CD4-positive, CD25-positive, alpha-beta regulatory T cell (primary cell): ENCODE data around the gene STAT3. TPM values are rescaled to one million over a fixed set of nuclear protein-coding genes. Genes with fewer than 3 reads are reported as not detected.

ENCODE experiments used
- ATAC-seq, 2 donors: fragments of 150-1000 bp; cut with Tn5 transposase; one replicate each; pipeline ENCODE4 v1.10.0; 2021; ENCODE audit warnings: low read depth in 2 of 2, moderate number of reproducible peaks in 2 of 2, moderate library complexity in 1 of 2
- DNase-seq, 3 donors: peaks; one replicate each; pipeline versions ENCODE4 v3.0.0 to v3.0.0-alpha.2; 2012 to 2022; ENCODE audit warnings: mixed read lengths in 1 of 3
- H3K27ac ChIP-seq: one replicate; pipeline ENCODE4 v1.7.0; 2013; ENCODE audit warnings: mild to moderate bottlenecking, low read length; ENCODE audit not compliant: insufficient read depth, poor library complexity, severe bottlenecking
- H3K27me3 ChIP-seq: one replicate; pipeline ENCODE4 v1.7.0; 2013; ENCODE audit warnings: low read length; ENCODE audit not compliant: control insufficient read depth, insufficient read depth
- H3K36me3 ChIP-seq: one replicate; pipeline ENCODE4 v1.7.0; 2013; ENCODE audit warnings: mild to moderate bottlenecking, low read length, moderate library complexity; ENCODE audit not compliant: control insufficient read depth, insufficient read depth
- H3K4me1 ChIP-seq: 2 replicates; pipeline ENCODE4 v1.7.0; 2013; ENCODE audit warnings: mild to moderate bottlenecking, low read length; ENCODE audit not compliant: insufficient read depth, control insufficient read depth, poor library complexity, severe bottlenecking
- H3K4me3 ChIP-seq: one replicate; pipeline ENCODE4 v1.7.0; 2013; ENCODE audit warnings: low read depth, mild to moderate bottlenecking, low read length, moderate library complexity
- H3K9me3 ChIP-seq, 2 experiments: 1 replicate in 1 of 2; 2 replicates in 1 of 2; pipeline ENCODE4 v1.7.0; 2013; ENCODE audit warnings: low read length in 2 of 2, mild to moderate bottlenecking in 1 of 2, moderate library complexity in 1 of 2; ENCODE audit not compliant: control insufficient read depth in 2 of 2
- H3K27ac Mint-ChIP-seq, 3 donors: one replicate each; pipeline ENCODE4 v1.8.0; 2020 to 2022; ENCODE audit warnings: mild to moderate bottlenecking in 3 of 3, mixed read lengths in 3 of 3, moderate library complexity in 2 of 3
- H3K27me3 Mint-ChIP-seq: one replicate; pipeline ENCODE4 v1.8.0; 2022; ENCODE audit warnings: mild to moderate bottlenecking, mixed read lengths
- H3K36me3 Mint-ChIP-seq: one replicate; pipeline ENCODE4 v1.8.0; 2020; ENCODE audit warnings: mixed read lengths
- H3K4me1 Mint-ChIP-seq, 4 donors: one replicate each; pipeline ENCODE4 v1.8.0; 2020 to 2022; ENCODE audit warnings: mixed read lengths in 4 of 4, mild to moderate bottlenecking in 1 of 4
- H3K4me3 Mint-ChIP-seq, 4 donors: one replicate each; pipeline ENCODE4 v1.8.0; 2020 to 2022; ENCODE audit warnings: mild to moderate bottlenecking in 4 of 4, mixed read lengths in 4 of 4, moderate library complexity in 3 of 4
- H3K9me3 Mint-ChIP-seq, 7 donors: one replicate each; pipeline ENCODE4 v1.8.0; 2020 to 2022; ENCODE audit warnings: mixed read lengths in 7 of 7, mild to moderate bottlenecking in 3 of 7, moderate library complexity in 2 of 7
- polyA plus RNA-seq, 4 donors: library from polyadenylated mRNA; unstranded; fragments of 300-500 nt; fragmentation: Illumina TruSeq; gene quantifications; one replicate each; pipeline ENCODE4 v1.2.3, GENCODE V29; 2021
- total RNA-seq: library from RNA; stranded (reverse); gene quantifications from one replicate; pipeline ENCODE4 v1.2.3, GENCODE V29; 2022

The STAT3 gene
- total and polyA plus RNA-seq, 5 donors from 2014 or later, result 100 to 262 (median 122) TPM

DNA sequence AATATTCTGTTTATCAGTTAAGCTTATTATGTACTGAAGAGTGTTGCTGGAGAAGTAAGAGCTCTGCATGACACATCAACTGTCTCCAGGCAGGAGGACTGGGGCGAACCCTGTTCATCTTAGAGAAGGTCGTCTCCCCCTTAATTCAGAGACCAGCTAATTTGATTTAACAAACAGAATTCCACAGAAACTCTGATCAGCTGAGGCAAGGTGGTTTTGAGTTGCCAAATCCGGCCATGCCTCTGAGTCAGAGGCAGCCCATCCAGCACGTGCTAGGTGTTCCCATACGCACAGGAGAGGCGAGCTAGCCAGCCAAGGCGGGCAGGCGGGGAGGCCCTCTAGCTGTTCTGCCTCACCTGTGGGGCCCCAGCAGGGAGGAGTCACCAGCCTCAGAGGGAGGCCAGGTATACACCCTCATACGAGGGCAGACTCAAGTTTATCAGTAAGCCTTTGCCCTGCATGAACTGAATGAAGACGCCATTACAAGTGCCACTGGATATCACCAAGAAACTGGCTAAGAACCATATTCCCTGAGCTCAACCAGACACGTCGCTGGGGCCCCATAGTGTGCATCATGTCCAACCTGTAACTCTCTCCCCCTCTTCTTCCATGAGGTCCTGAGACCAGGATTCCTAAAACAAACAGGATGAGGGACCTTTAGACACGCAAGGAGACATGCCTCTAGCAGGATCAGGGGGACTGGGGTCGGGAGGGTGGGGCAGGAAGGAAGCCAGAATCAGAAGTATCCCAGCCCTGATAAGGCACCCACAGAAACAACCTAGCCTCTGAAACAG, 74.3 kb downstream of the STAT3 start:
- Histone ChIP-seq H3K4me1 (peaks cover 47% of the 10 kb centered on the region), H3K36me3 (peaks cover 50% of the 10 kb centered on the region), H3K27me3 (no peaks in the 10 kb centered on the region), H3K27ac (peak overlapping the region; percentile 20), H3K9me3 (no peaks in the 10 kb centered on the region), H3K4me3 (no peak overlapping the region)
- ATAC-seq (no peak), DNase-seq (no peak)
- Mint-ChIP-seq H3K4me3 (peak overlapping the region; percentile 46 to 87 (median 67)), H3K27ac (peak overlapping the region; percentile 58 to 88 (median 86)), H3K36me3 (peaks cover 25% of the 10 kb centered on the region), H3K27me3 (no peaks in the 10 kb centered on the region), H3K4me1 (peaks cover 15 to 70% (median 26%) of the 10 kb centered on the region in 4 donors), H3K9me3 (no peaks in the 10 kb centered on the region)

DNA sequence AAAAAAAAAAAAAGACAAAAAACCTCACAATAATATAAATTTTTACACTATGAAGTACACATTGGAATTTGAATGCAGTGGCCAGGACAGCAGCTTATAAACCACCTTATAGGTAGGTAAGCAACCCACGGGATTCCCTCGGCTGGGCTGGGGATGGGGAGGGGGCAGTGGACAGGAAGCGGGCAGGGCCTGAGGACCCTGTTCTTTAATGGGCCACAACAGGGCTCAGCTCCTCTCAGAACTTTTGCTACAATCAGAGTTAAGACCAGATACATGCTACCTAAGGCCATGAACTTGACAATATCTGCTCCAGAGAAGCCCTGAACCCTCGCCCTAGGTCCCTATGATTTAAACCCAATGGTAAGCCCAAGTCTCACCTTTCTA, 74.9 kb downstream of the STAT3 start:
- no peaks in the 10 kb centered on the region for H3K27me3 ChIP-seq
- no peak overlapping the region for H3K4me3 ChIP-seq
- peaks cover 50% of the 10 kb centered on the region for H3K36me3 ChIP-seq
- Mint-ChIP-seq H3K9me3 (no peaks in the 10 kb centered on the region), H3K4me1 (peaks cover 15 to 70% (median 26%) of the 10 kb centered on the region in 4 donors), H3K27me3 (no peaks in the 10 kb centered on the region), H3K27ac (peak overlapping the region; percentile 58 to 88 (median 86)), H3K4me3 (peak overlapping the region; percentile 46 to 87 (median 67)), H3K36me3 (peaks cover 25% of the 10 kb centered on the region)
- DNase-seq (no peak), ATAC-seq (no peak)
- H3K27ac ChIP-seq, result no peak overlapping the region
- H3K9me3 ChIP-seq, result no peaks in the 10 kb centered on the region
- peaks cover 47% of the 10 kb centered on the region for H3K4me1 ChIP-seq

DNA sequence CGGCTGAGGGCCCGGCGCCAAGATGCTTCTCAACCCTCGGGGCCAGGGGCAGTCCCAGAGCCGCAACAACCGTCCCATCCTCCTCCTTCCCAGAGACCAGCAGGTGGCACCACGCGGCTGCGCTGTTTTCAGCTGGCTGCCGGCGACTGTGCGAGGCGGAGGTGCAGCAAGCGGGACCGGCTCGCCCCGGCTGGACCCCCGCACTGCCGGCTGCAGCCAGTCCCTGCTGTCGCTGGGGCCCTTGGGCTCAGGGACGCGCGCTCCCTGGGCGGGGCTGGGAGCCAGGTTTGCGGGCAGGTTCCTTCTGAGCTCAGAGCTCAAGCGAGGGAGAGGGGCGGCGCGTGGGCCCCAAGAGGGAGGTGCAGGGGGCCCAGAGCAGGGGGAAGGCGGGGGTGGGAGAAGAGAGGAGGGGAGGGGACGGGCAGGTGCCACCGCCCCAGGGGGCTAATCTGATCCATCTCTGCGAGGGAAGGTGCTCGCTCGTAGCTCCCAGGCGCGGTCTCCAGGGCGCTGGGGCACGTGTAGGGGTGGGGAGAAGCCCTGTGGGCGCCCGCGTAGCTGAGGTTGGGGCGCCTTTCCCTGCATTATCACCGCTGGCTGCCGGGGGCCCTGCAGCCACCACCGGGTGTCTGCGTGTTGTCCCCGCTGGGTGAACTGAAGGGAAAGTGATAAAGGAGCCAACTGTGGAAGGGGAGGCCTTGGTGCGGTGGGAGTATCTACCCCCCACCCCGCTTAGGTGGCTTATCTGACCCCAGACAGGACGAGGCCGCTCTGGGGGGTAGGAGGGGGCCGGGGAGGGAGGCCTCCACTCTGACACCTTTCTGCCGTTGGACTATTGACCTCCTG, 75.7 kb downstream of the STAT3 start:
- no peaks in the 10 kb centered on the region for H3K27me3 ChIP-seq
- peaks cover 15 to 70% (median 26%) of the 10 kb centered on the region in 4 donors for H3K4me1 Mint-ChIP-seq
- peaks cover 27% of the 10 kb centered on the region for H3K36me3 Mint-ChIP-seq
- H3K27ac ChIP-seq, result peak overlapping the region; percentile 55
- peak overlapping the region; percentile 63 to 82 (median 69) for H3K4me3 Mint-ChIP-seq
- no peaks in the 10 kb centered on the region for H3K27me3 Mint-ChIP-seq
- ATAC-seq, result peak; percentile 69 to 71
- H3K4me3 ChIP-seq, result no peak overlapping the region
- H3K9me3 Mint-ChIP-seq, result no peaks in the 10 kb centered on the region
- peaks cover 53% of the 10 kb centered on the region for H3K36me3 ChIP-seq
- peaks cover 47% of the 10 kb centered on the region for H3K4me1 ChIP-seq
- DNase-seq, result peak; percentile 53 to 80 (median 72)
- no peaks in the 10 kb centered on the region for H3K9me3 ChIP-seq
- peak overlapping the region in 2 of 3 donors; percentile 71 to 86 for H3K27ac Mint-ChIP-seq

DNA sequence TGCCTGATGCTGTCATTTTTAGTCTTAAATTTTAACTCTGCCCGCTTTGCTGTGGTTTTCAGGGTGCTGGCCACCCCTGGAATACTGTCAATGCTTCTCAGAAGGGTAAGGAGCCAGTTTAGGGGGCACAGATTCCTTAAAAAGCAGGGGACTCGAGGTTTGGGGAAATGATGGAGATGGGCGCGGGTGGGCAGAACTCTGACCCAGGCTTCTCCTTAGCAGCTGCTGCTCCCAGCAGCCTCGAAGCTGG, 76.3 kb downstream of the STAT3 start:
- peaks cover 47% of the 10 kb centered on the region for H3K4me1 ChIP-seq
- H3K4me3 ChIP-seq, result no peak overlapping the region
- Mint-ChIP-seq H3K4me3 (peak overlapping the region; percentile 29 to 82 (median 57)), H3K9me3 (no peaks in the 10 kb centered on the region), H3K36me3 (peaks cover 29% of the 10 kb centered on the region), H3K27ac (peak overlapping the region in 2 of 3 donors; percentile 71 to 86), H3K4me1 (peaks cover 15 to 66% (median 24%) of the 10 kb centered on the region in 4 donors), H3K27me3 (no peaks in the 10 kb centered on the region)
- no peak for ATAC-seq
- H3K36me3 ChIP-seq, result peaks cover 50% of the 10 kb centered on the region
- DNase-seq, result no peak
- H3K27ac ChIP-seq, result peak overlapping the region; percentile 55
- no peaks in the 10 kb centered on the region for H3K9me3 ChIP-seq
- H3K27me3 ChIP-seq, result no peaks in the 10 kb centered on the region

DNA sequence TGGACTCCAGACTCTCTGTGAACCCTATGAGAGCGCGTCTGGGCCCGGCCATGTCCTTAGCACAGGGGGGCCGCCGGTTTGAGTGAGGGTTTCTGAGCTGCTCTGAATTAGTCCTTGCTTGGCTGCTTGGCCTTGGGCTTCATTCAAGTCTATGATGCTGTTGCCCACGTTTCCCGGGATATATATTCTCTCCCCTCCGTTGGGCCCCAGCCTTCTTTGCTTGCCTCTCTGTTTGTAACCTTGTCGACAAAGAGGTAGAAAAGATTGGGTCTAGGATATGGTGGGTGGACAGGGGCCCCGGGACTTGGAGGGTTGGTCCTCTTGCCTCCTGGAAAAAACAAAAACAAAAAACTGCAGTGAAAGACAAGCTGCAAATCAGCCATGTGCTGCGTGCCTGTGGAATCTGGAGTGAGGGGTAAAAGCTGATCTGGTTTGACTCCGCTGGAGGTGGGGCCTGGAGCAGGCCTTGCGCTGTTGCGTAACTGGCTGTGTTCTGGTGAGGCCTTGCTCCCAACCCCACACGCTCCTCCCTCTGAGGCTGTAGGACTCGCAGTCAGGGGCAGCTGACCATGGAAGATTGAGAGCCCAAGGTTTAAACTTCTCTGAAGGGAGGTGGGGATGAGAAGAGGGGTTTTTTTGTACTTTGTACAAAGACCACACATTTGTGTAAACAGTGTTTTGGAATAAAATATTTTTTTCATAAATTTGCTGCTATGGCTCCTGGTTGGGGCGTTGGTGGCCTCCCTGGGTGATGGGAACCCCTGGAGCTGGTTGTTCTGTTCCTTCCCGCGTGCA, 76.8 kb downstream of the STAT3 start:
- peaks cover 48% of the 10 kb centered on the region for H3K36me3 ChIP-seq
- H3K4me1 Mint-ChIP-seq, result peaks cover 15 to 61% (median 25%) of the 10 kb centered on the region in 4 donors
- peaks cover 47% of the 10 kb centered on the region for H3K4me1 ChIP-seq

DNA sequence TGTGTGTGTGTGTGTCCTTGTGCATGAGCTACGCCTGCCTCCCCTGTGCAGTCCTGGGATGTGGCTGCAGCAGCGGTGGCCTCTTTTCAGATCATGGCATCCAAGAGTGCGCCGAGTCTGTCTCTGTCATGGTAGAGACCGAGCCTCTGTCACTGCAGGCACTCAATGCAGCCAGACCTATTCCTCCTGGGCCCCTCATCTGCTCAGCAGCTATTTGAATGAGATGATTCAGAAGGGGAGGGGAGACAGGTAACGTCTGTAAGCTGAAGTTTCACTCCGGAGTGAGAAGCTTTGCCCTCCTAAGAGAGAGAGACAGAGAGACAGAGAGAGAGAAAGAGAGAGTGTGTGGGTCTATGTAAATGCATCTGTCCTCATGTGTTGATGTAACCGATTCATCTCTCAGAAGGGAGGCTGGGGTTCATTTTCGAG, 77.4 kb downstream of the STAT3 start:
- Histone ChIP-seq H3K9me3 (no peaks in the 10 kb centered on the region), H3K4me1 (peaks cover 44% of the 10 kb centered on the region), H3K27me3 (no peaks in the 10 kb centered on the region), H3K36me3 (peaks cover 51% of the 10 kb centered on the region), H3K4me3 (no peak overlapping the region), H3K27ac (no peak overlapping the region)
- H3K36me3 Mint-ChIP-seq, result peaks cover 36% of the 10 kb centered on the region
- H3K27ac Mint-ChIP-seq, result peak overlapping the region; percentile 82 to 88 (median 86)
- H3K9me3 Mint-ChIP-seq, result no peaks in the 10 kb centered on the region
- H3K4me1 Mint-ChIP-seq, result peaks cover 15 to 60% (median 25%) of the 10 kb centered on the region in 4 donors
- H3K27me3 Mint-ChIP-seq, result no peaks in the 10 kb centered on the region
- DNase-seq, result no peak
- H3K4me3 Mint-ChIP-seq, result peak overlapping the region in 2 of 4 donors; percentile 62 to 64
- no peak for ATAC-seq

More for the DNA sequence above, 76.8 kb downstream of the STAT3 start:
- Mint-ChIP-seq H3K4me3 (peak overlapping the region; percentile 2 to 82 (median 39)), H3K36me3 (peaks cover 32% of the 10 kb centered on the region), H3K27me3 (no peaks in the 10 kb centered on the region), H3K9me3 (no peaks in the 10 kb centered on the region), H3K27ac (peak overlapping the region; percentile 77 to 88 (median 86))
- Histone ChIP-seq H3K27me3 (no peaks in the 10 kb centered on the region), H3K9me3 (no peaks in the 10 kb centered on the region), H3K4me3 (no peak overlapping the region), H3K27ac (no peak overlapping the region)
- ATAC-seq, result no peak
- no peak for DNase-seq
